ENCODE measurements around the gene IQCK.

DNA sequence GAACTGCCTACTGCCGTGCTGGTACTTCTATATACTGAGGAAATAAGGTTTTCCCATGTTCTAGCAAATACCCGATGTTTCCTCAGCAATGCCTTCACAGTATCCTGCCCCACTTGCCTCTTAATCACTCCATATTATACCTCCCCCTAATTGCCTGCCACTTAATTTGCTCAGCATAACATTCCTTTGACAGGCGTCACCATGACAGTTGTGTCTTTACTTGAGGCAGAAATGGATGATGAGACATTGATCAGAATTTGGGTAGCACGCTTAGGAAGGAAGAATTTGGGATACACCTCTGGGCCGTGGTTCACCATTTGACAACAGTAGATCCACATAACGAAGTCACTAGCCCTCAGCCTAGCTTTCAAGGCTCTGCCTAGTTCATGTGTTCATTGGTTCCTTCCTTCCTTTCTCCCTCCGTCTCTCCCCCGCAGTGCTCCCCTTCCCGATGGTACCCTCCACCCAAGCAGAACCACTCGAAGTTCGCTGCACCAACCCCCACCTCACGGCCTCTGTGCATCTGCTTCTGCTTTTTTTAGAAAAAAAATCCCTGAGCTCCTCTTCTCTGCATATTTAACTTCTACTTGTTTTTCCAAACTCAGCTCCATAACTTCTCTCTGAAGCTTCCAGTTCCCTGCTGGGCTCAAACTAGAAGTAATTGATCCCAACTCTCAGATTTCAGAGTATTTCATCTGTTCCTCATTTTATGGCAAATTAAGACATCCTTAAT is 19.4 kb downstream of the IQCK start:
- TF ChIP-seq, protein P1, sequence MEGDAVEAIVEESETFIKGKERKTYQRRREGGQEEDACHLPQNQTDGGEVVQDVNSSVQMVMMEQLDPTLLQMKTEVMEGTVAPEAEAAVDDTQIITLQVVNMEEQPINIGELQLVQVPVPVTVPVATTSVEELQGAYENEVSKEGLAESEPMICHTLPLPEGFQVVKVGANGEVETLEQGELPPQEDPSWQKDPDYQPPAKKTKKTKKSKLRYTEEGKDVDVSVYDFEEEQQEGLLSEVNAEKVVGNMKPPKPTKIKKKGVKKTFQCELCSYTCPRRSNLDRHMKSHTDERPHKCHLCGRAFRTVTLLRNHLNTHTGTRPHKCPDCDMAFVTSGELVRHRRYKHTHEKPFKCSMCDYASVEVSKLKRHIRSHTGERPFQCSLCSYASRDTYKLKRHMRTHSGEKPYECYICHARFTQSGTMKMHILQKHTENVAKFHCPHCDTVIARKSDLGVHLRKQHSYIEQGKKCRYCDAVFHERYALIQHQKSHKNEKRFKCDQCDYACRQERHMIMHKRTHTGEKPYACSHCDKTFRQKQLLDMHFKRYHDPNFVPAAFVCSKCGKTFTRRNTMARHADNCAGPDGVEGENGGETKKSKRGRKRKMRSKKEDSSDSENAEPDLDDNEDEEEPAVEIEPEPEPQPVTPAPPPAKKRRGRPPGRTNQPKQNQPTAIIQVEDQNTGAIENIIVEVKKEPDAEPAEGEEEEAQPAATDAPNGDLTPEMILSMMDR (IDR thresholded peaks at IDR 0.05) = no peak
- TF ChIP-seq POLR2AphosphoS5 (IDR thresholded peaks at IDR 0.05; ENCODE audit: low read depth, low read length) = no peak
- TF ChIP-seq, protein P2, sequence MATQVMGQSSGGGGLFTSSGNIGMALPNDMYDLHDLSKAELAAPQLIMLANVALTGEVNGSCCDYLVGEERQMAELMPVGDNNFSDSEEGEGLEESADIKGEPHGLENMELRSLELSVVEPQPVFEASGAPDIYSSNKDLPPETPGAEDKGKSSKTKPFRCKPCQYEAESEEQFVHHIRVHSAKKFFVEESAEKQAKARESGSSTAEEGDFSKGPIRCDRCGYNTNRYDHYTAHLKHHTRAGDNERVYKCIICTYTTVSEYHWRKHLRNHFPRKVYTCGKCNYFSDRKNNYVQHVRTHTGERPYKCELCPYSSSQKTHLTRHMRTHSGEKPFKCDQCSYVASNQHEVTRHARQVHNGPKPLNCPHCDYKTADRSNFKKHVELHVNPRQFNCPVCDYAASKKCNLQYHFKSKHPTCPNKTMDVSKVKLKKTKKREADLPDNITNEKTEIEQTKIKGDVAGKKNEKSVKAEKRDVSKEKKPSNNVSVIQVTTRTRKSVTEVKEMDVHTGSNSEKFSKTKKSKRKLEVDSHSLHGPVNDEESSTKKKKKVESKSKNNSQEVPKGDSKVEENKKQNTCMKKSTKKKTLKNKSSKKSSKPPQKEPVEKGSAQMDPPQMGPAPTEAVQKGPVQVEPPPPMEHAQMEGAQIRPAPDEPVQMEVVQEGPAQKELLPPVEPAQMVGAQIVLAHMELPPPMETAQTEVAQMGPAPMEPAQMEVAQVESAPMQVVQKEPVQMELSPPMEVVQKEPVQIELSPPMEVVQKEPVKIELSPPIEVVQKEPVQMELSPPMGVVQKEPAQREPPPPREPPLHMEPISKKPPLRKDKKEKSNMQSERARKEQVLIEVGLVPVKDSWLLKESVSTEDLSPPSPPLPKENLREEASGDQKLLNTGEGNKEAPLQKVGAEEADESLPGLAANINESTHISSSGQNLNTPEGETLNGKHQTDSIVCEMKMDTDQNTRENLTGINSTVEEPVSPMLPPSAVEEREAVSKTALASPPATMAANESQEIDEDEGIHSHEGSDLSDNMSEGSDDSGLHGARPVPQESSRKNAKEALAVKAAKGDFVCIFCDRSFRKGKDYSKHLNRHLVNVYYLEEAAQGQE (IDR thresholded peaks at IDR 0.05; ENCODE audit: insufficient read depth in 1 of 2, low read depth in 2 of 2, low read length in 1 of 2) = no peak
- TF ChIP-seq SIN3A (IDR thresholded peaks at IDR 0.05; ENCODE audit: borderline replicate concordance, insufficient read depth, low read depth, low read length) = no peak

Measured in Panc1 (cell line).